ENCODE results near the gene FRMD4A. TPM values are rescaled to one million over a fixed set of nuclear protein-coding genes. Genes with fewer than 3 reads are reported as not detected.

Gene FRMD4A
- total and polyA plus RNA-seq, 5 donors from 2014 or later = 0.34 to 2.4 (median 0.54) TPM

- peaks cover 0 to 13% (median 3%) of the 10 kb centered on the region in 4 donors for H3K4me1 Mint-ChIP-seq
- H3K27me3 ChIP-seq (ENCODE audit: control insufficient read depth, insufficient read depth, low read length) = peaks cover 3% of the 10 kb centered on the region
- H3K4me1 ChIP-seq (ENCODE audit: control insufficient read depth, insufficient read depth, low read length, poor library complexity, severe bottlenecking) = peaks cover 4% of the 10 kb centered on the region
- H3K27ac Mint-ChIP-seq = no peak overlapping the region
- ATAC-seq (ENCODE audit: low read depth in 2 of 2) = no peak
- H3K36me3 ChIP-seq (ENCODE audit: control insufficient read depth, insufficient read depth, low read length) = no peaks in the 10 kb centered on the region
- no peaks in the 10 kb centered on the region for H3K9me3 ChIP-seq (ENCODE audit: control insufficient read depth in 2 of 2, low read length in 2 of 2)
- DNase-seq = no peak
- no peaks in the 10 kb centered on the region for H3K9me3 Mint-ChIP-seq
- H3K27ac ChIP-seq (ENCODE audit: insufficient read depth, low read length, poor library complexity, severe bottlenecking) = no peak overlapping the region
- no peak overlapping the region for H3K4me3 ChIP-seq (ENCODE audit: low read depth, low read length)
- no peak overlapping the region for H3K4me3 Mint-ChIP-seq
- no peaks in the 10 kb centered on the region for H3K36me3 Mint-ChIP-seq
- peaks cover 17% of the 10 kb centered on the region for H3K27me3 Mint-ChIP-seq
These were observed 618.3 kb downstream of the FRMD4A start for GRCh38 chr10:13712476-13712836.

- DNase-seq (no peak), ATAC-seq (ENCODE audit: low read depth in 2 of 2) (no peak)
- no peaks in the 10 kb centered on the region for H3K36me3 ChIP-seq (ENCODE audit: control insufficient read depth, insufficient read depth, low read length)
- H3K4me3 ChIP-seq (ENCODE audit: low read depth, low read length) = no peak overlapping the region
- H3K27me3 Mint-ChIP-seq = peaks cover 20% of the 10 kb centered on the region
- no peaks in the 10 kb centered on the region for H3K9me3 ChIP-seq (ENCODE audit: control insufficient read depth in 2 of 2, low read length in 2 of 2)
- H3K27me3 ChIP-seq (ENCODE audit: control insufficient read depth, insufficient read depth, low read length) = peaks cover 3% of the 10 kb centered on the region
- peaks cover 0 to 22% (median 10%) of the 10 kb centered on the region in 4 donors for H3K4me1 Mint-ChIP-seq
- H3K9me3 Mint-ChIP-seq = no peaks in the 10 kb centered on the region
- no peaks in the 10 kb centered on the region for H3K36me3 Mint-ChIP-seq
- peaks cover 8% of the 10 kb centered on the region for H3K4me1 ChIP-seq (ENCODE audit: control insufficient read depth, insufficient read depth, low read length, poor library complexity, severe bottlenecking)
- H3K4me3 Mint-ChIP-seq = no peak overlapping the region
- H3K27ac Mint-ChIP-seq = no peak overlapping the region
- H3K27ac ChIP-seq (ENCODE audit: insufficient read depth, low read length, poor library complexity, severe bottlenecking) = no peak overlapping the region
These were observed 619.4 kb downstream of the FRMD4A start for GRCh38 chr10:13711291-13711690.

GRCh38 chr10:13709931-13710650, 620.6 kb downstream of the FRMD4A start:
- Mint-ChIP-seq H3K9me3 (no peaks in the 10 kb centered on the region), H3K36me3 (no peaks in the 10 kb centered on the region), H3K27ac (no peak overlapping the region), H3K27me3 (peaks cover 20% of the 10 kb centered on the region), H3K4me1 (peaks cover 0 to 22% (median 10%) of the 10 kb centered on the region in 4 donors), H3K4me3 (no peak overlapping the region)
- H3K27me3 ChIP-seq (ENCODE audit: control insufficient read depth, insufficient read depth, low read length) = peaks cover 3% of the 10 kb centered on the region
- H3K36me3 ChIP-seq (ENCODE audit: control insufficient read depth, insufficient read depth, low read length) = no peaks in the 10 kb centered on the region
- H3K27ac ChIP-seq (ENCODE audit: insufficient read depth, low read length, poor library complexity, severe bottlenecking) = no peak overlapping the region
- no peaks in the 10 kb centered on the region for H3K9me3 ChIP-seq (ENCODE audit: control insufficient read depth in 2 of 2, low read length in 2 of 2)
- ATAC-seq (ENCODE audit: low read depth in 2 of 2) (no peak), DNase-seq (no peak)
- H3K4me1 ChIP-seq (ENCODE audit: control insufficient read depth, insufficient read depth, low read length, poor library complexity, severe bottlenecking) = peaks cover 8% of the 10 kb centered on the region
- no peak overlapping the region for H3K4me3 ChIP-seq (ENCODE audit: low read depth, low read length)

GRCh38 chr10:13708256-13708990, 622.3 kb downstream of the FRMD4A start:
- Histone ChIP-seq H3K27ac (ENCODE audit: insufficient read depth, low read length, poor library complexity, severe bottlenecking) (no peak overlapping the region), H3K4me1 (ENCODE audit: control insufficient read depth, insufficient read depth, low read length, poor library complexity, severe bottlenecking) (peaks cover 8% of the 10 kb centered on the region), H3K27me3 (ENCODE audit: control insufficient read depth, insufficient read depth, low read length) (peaks cover 3% of the 10 kb centered on the region), H3K9me3 (ENCODE audit: control insufficient read depth in 2 of 2, low read length in 2 of 2) (no peaks in the 10 kb centered on the region), H3K36me3 (ENCODE audit: control insufficient read depth, insufficient read depth, low read length) (no peaks in the 10 kb centered on the region), H3K4me3 (ENCODE audit: low read depth, low read length) (no peak overlapping the region)
- DNase-seq (no peak), ATAC-seq (ENCODE audit: low read depth in 2 of 2) (no peak)
- Mint-ChIP-seq H3K9me3 (no peaks in the 10 kb centered on the region), H3K4me1 (peaks cover 0 to 22% (median 10%) of the 10 kb centered on the region in 4 donors), H3K36me3 (no peaks in the 10 kb centered on the region), H3K27me3 (peaks cover 29% of the 10 kb centered on the region), H3K4me3 (peak overlapping the region in 2 of 4 donors; percentile 39 to 76), H3K27ac (no peak overlapping the region)

DNA sequence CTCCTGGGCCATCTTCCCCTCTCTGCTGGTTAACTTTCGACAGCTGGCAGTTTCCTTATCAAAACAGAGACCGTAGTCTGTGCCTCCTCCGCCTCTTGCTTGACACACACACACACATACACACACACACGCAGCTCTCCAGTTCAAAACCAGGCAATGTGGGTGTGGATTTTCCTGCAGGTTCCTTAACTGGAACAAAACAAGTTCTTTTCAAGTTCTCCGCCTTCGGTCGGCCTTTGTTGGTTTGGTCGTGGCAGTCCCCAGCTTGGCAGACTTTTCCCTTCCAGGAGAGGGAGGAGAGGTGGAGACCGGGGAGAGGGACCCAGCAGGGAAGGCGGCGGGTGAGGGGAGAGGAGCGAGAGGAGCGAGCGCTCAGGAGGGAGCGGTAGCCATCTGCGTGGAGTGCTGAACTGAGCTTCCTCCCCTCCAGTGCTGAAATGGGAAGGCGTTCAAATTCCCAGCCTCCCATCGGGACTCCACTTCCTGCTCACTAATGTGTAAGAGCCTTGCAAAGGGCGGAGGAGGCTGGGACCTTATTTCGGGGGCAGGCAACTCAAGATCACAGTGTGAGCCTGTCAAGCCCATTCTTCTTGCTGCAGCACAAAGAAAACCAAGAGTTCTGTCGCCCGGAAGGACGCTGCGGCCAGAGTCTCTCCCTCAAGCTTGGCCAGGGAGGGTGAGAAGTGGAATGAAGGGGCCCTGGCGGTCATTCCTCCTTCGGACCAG, 623.4 kb downstream of the FRMD4A start:
- peaks cover 29% of the 10 kb centered on the region for H3K27me3 Mint-ChIP-seq
- H3K4me1 Mint-ChIP-seq = peaks cover 0 to 18% (median 10%) of the 10 kb centered on the region in 4 donors
- H3K9me3 Mint-ChIP-seq = no peaks in the 10 kb centered on the region
- peak overlapping the region in 1 of 3 donors; percentile 62 for H3K27ac Mint-ChIP-seq
- Histone ChIP-seq H3K36me3 (ENCODE audit: control insufficient read depth, insufficient read depth, low read length) (no peaks in the 10 kb centered on the region), H3K4me3 (ENCODE audit: low read depth, low read length) (peak overlapping the region; percentile 7), H3K9me3 (ENCODE audit: control insufficient read depth in 2 of 2, low read length in 2 of 2) (no peaks in the 10 kb centered on the region), H3K4me1 (ENCODE audit: control insufficient read depth, insufficient read depth, low read length, poor library complexity, severe bottlenecking) (peaks cover 8% of the 10 kb centered on the region), H3K27me3 (ENCODE audit: control insufficient read depth, insufficient read depth, low read length) (peaks cover 3% of the 10 kb centered on the region), H3K27ac (ENCODE audit: insufficient read depth, low read length, poor library complexity, severe bottlenecking) (no peak overlapping the region)
- peak overlapping the region in 3 of 4 donors; percentile 39 to 76 (median 76) for H3K4me3 Mint-ChIP-seq
- H3K36me3 Mint-ChIP-seq = peaks cover 3% of the 10 kb centered on the region
- ATAC-seq (ENCODE audit: low read depth in 2 of 2) = no peak
- peak in 2 of 3 donors; percentile 3 to 20 for DNase-seq

DNA sequence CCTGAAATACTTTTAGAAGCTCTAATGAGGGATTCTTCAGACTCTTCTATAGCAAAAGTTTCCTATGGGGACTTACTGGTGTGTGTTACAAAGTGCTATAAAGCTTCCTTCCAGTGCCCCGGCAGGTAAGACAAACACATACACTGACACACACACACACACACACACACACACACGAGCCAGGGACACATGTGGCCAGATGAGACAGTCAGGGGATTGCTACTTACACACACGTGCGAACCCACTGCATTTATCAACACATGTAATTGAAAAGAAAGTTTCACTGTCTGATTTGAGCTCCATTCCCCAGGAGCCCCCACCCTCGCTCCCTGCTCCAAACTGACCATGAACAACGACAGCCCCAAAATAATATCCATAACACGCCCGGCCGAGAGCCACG, 624.1 kb downstream of the FRMD4A start:
- peaks cover 0 to 18% (median 10%) of the 10 kb centered on the region in 4 donors for H3K4me1 Mint-ChIP-seq
- ATAC-seq (ENCODE audit: low read depth in 2 of 2) (no peak), DNase-seq (no peak)
- no peak overlapping the region for H3K27ac ChIP-seq (ENCODE audit: insufficient read depth, low read length, poor library complexity, severe bottlenecking)
- peaks cover 4% of the 10 kb centered on the region for H3K36me3 Mint-ChIP-seq
- peak overlapping the region in 1 of 4 donors; percentile 7 for H3K4me3 Mint-ChIP-seq
- peaks cover 8% of the 10 kb centered on the region for H3K4me1 ChIP-seq (ENCODE audit: control insufficient read depth, insufficient read depth, low read length, poor library complexity, severe bottlenecking)
- peak overlapping the region in 1 of 3 donors; percentile 62 for H3K27ac Mint-ChIP-seq
- peaks cover 29% of the 10 kb centered on the region for H3K27me3 Mint-ChIP-seq
- H3K9me3 ChIP-seq (ENCODE audit: control insufficient read depth in 2 of 2, low read length in 2 of 2) = no peaks in the 10 kb centered on the region
- peaks cover 3% of the 10 kb centered on the region for H3K27me3 ChIP-seq (ENCODE audit: control insufficient read depth, insufficient read depth, low read length)
- H3K36me3 ChIP-seq (ENCODE audit: control insufficient read depth, insufficient read depth, low read length) = no peaks in the 10 kb centered on the region
- no peaks in the 10 kb centered on the region for H3K9me3 Mint-ChIP-seq
- H3K4me3 ChIP-seq (ENCODE audit: low read depth, low read length) = no peak overlapping the region

DNA sequence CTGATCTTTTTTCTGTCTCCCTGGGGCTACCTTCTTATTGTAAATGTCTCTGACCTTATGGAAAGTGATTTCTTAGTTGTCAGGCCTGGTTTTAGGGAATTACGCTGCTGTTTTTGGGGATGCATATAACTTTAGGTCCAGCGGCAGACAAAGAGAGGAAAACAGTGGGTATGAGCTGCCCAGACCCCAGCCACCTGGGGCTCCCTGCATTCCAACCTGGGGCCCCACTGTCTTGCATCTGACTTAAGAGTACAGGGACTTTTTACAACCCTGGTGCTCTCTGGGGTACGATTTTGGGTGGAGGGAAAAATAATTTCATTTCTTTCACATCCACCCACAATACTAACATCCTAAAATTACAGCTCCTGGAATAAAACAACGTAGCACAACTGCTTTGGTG, 624.5 kb downstream of the FRMD4A start:
- DNase-seq (no peak), ATAC-seq (ENCODE audit: low read depth in 2 of 2) (no peak)
- Histone ChIP-seq H3K36me3 (ENCODE audit: control insufficient read depth, insufficient read depth, low read length) (no peaks in the 10 kb centered on the region), H3K4me3 (ENCODE audit: low read depth, low read length) (no peak overlapping the region), H3K27ac (ENCODE audit: insufficient read depth, low read length, poor library complexity, severe bottlenecking) (no peak overlapping the region), H3K4me1 (ENCODE audit: control insufficient read depth, insufficient read depth, low read length, poor library complexity, severe bottlenecking) (peaks cover 8% of the 10 kb centered on the region), H3K27me3 (ENCODE audit: control insufficient read depth, insufficient read depth, low read length) (peaks cover 3% of the 10 kb centered on the region), H3K9me3 (ENCODE audit: control insufficient read depth in 2 of 2, low read length in 2 of 2) (no peaks in the 10 kb centered on the region)
- no peaks in the 10 kb centered on the region for H3K9me3 Mint-ChIP-seq
- H3K27me3 Mint-ChIP-seq = peaks cover 29% of the 10 kb centered on the region
- peaks cover 0 to 18% (median 10%) of the 10 kb centered on the region in 4 donors for H3K4me1 Mint-ChIP-seq
- H3K4me3 Mint-ChIP-seq = no peak overlapping the region
- H3K27ac Mint-ChIP-seq = peak overlapping the region in 1 of 3 donors; percentile 39
- peaks cover 4% of the 10 kb centered on the region for H3K36me3 Mint-ChIP-seq
